Fibroblast of villous mesenchyme (primary cell): ENCODE measurements around the gene ECE1. TPM values are rescaled to one million over a fixed set of nuclear protein-coding genes. Genes with fewer than 3 reads are reported as not detected.
"Not testable (repeated sequence)": the region's sequence is repeated elsewhere in the genome, so short reads cannot be mapped to it uniquely, and the experiment has no call there.

ENCODE experiments used
- DNase-seq: peaks from one replicate; pipeline ENCODE4 v3.0.0-alpha.2; 2010; ENCODE audit warnings: low read depth
- H3K4me3 ChIP-seq: 2 replicates; pipeline ENCODE4 v1.5.1; 2011; ENCODE audit warnings: low read depth, mild to moderate bottlenecking, low read length
- total RNA-seq: library from RNA; depleted of rRNA; stranded (reverse); fragments of >200 nt; gene quantifications from 2 replicates; pipeline ENCODE4 v1.2.3, GENCODE V29; 2012
- TF ChIP-seq, protein P1 (sequence below): IDR thresholded peaks from 2 replicates; pipeline ENCODE4 v1.5.1; 2012; ENCODE audit warnings: low read depth, mild to moderate bottlenecking, low read length; ENCODE audit not compliant: insufficient read depth

Gene ECE1
- total RNA-seq, 1 donor: 127 TPM

GRCh38 chr1:21283524-21283923, 6.7 kb downstream of the ECE1 start:
- DNase-seq: no peak
- TF ChIP-seq, protein P1, sequence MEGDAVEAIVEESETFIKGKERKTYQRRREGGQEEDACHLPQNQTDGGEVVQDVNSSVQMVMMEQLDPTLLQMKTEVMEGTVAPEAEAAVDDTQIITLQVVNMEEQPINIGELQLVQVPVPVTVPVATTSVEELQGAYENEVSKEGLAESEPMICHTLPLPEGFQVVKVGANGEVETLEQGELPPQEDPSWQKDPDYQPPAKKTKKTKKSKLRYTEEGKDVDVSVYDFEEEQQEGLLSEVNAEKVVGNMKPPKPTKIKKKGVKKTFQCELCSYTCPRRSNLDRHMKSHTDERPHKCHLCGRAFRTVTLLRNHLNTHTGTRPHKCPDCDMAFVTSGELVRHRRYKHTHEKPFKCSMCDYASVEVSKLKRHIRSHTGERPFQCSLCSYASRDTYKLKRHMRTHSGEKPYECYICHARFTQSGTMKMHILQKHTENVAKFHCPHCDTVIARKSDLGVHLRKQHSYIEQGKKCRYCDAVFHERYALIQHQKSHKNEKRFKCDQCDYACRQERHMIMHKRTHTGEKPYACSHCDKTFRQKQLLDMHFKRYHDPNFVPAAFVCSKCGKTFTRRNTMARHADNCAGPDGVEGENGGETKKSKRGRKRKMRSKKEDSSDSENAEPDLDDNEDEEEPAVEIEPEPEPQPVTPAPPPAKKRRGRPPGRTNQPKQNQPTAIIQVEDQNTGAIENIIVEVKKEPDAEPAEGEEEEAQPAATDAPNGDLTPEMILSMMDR: no peak
- no peak overlapping the region for H3K4me3 ChIP-seq

GRCh38 chr1:21282020-21282419, 8.2 kb downstream of the ECE1 start:
- DNase-seq, H3K4me3 ChIP-seq: not testable (repeated sequence)

GRCh38 chr1:21280482-21280881, 9.8 kb downstream of the ECE1 start:
- H3K4me3 ChIP-seq: no peak overlapping the region
- TF ChIP-seq, protein P1: no peak
- DNase-seq: no peak

GRCh38 chr1:21280011-21280471, 10.2 kb downstream of the ECE1 start:
- no peak overlapping the region for H3K4me3 ChIP-seq
- no peak for DNase-seq
- TF ChIP-seq, protein P1: no peak

GRCh38 chr1:21278860-21279845, 11.1 kb downstream of the ECE1 start:
- TF ChIP-seq, protein P1: no peak
- no peak overlapping the region for H3K4me3 ChIP-seq
- peak; percentile 50 for DNase-seq

GRCh38 chr1:21278208-21278859, 11.9 kb downstream of the ECE1 start:
- no peak for DNase-seq
- TF ChIP-seq, protein P1: no peak
- no peak overlapping the region for H3K4me3 ChIP-seq

GRCh38 chr1:21277180-21277579, 13.1 kb downstream of the ECE1 start:
- TF ChIP-seq, protein P1: no peak
- no peak for DNase-seq
- H3K4me3 ChIP-seq: no peak overlapping the region
